GM12878 (cell line): Measurements from ENCODE around the gene OGFR. TPM values are rescaled to one million over a fixed set of nuclear protein-coding genes. Genes with fewer than 3 reads are reported as not detected.
A peak's percentile ranks its signal among the peaks of the same experiment; 100 is the strongest.

ENCODE experiments used
- ATAC-seq: fragments of 200-7000 bp; cut with Tn5 transposase; 3 replicates; pipeline ENCODE4 v1.9.1; 2020; ENCODE audit warnings: mild to moderate bottlenecking, moderate library complexity
- BruUV-seq: library from RNA; stranded (reverse); fragments of 400-500 nt; replicated peaks from 2 replicates; lab custom pipeline; 2021; lab: Mats Ljungman, UMichigan
- CTCF ChIA-PET: fragments of 300-600 bp; sonication (Branson Sonifier 250); formaldehyde crosslinking; extraction: SDS; loops from one replicate; lab custom pipeline; 2021; ENCODE audit warnings: inconsistent platforms; lab: Yijun Ruan, JAX
- POLR2A ChIA-PET: fragments of 350-600 bp; formaldehyde crosslinking; extraction: SDS; loops from one replicate; lab custom pipeline; 2021; ENCODE audit warnings: inconsistent platforms; lab: Charles Lee
- RAD21 ChIA-PET: fragments of 300-600 bp; sonication (Branson Sonifier 250); formaldehyde crosslinking; loops from one replicate; lab custom pipeline; 2023; ENCODE audit warnings: antibody characterized with exemption; ENCODE audit not compliant: unreplicated experiment; lab: Charles Lee
- SMC1A ChIA-PET: fragments of 300-600 bp; sonication (Branson Sonifier 250); formaldehyde crosslinking; loops from one replicate; lab custom pipeline; 2023; ENCODE audit not compliant: unreplicated experiment, uncharacterized antibody; lab: Charles Lee
- DNase-seq: peaks from one replicate; pipeline ENCODE4 v3.0.0-alpha.2; 2011; ENCODE audit warnings: low read depth, low spot score
- FAIRE-seq: peaks from 3 replicates; lab custom pipeline; 2011; peaks lifted over from hg19 to GRCh38; lab: Jason Lieb, UNC
- H2AFZ ChIP-seq: 2 replicates; pipeline ENCODE4 v1.6.0; 2011; ENCODE audit warnings: low read depth, low read length, control low read depth; ENCODE audit not compliant: control insufficient read depth
- H3K27ac ChIP-seq: 2 replicates; pipeline ENCODE4 v1.5.1; 2011; ENCODE audit warnings: control low read depth; ENCODE audit not compliant: control insufficient read depth, insufficient read depth
- H3K27me3 ChIP-seq, 2 experiments: replicated peaks in 1 of 2; 2 replicates each; pipeline versions ENCODE4 v1.6.0 to v1.6.1; 2011; ENCODE audit warnings: low read length in 1 of 2; ENCODE audit not compliant: control insufficient read depth in 2 of 2, insufficient read depth in 2 of 2
- H3K36me3 ChIP-seq, 2 experiments: 2 replicates each; pipeline ENCODE4 v1.5.1; 2011; ENCODE audit warnings: low read length in 1 of 2; ENCODE audit not compliant: control insufficient read depth in 2 of 2, insufficient read depth in 2 of 2
- H3K4me1 ChIP-seq: 2 replicates; pipeline ENCODE4 v1.6.1; 2011; ENCODE audit warnings: mild to moderate bottlenecking, low read length, moderate library complexity, mixed read lengths; ENCODE audit not compliant: control insufficient read depth, insufficient read depth
- H3K4me2 ChIP-seq: 2 replicates; pipeline ENCODE4 v1.6.0; 2011; ENCODE audit warnings: control low read depth; ENCODE audit not compliant: control insufficient read depth, insufficient read depth
- H3K4me3 ChIP-seq: fragments of 200-600 bp; sonication (generic); 2 replicates; pipeline ENCODE4 v1.5.1; 2016
- H3K79me2 ChIP-seq: 2 replicates; pipeline ENCODE4 v1.6.0; 2011; ENCODE audit warnings: low read length; ENCODE audit not compliant: control insufficient read depth, insufficient read depth
- H3K9ac ChIP-seq: 2 replicates; pipeline ENCODE4 v1.8.0; 2011; ENCODE audit warnings: low read length, control low read depth, mixed read lengths; ENCODE audit not compliant: control insufficient read depth, insufficient read depth
- H3K9me3 ChIP-seq: replicated peaks from 3 replicates; pipeline ENCODE4 v1.5.1; 2011; ENCODE audit warnings: mild to moderate bottlenecking, low read length; ENCODE audit not compliant: control insufficient read depth, insufficient read depth
- H4K20me1 ChIP-seq: 2 replicates; pipeline ENCODE4 v1.6.0; 2011; ENCODE audit not compliant: control insufficient read depth, insufficient read depth
- ASH2L ChIP-seq: fragments of 300-600, 200-600 bp; sonication (generic); IDR thresholded peaks from 2 replicates; pipeline ENCODE4 v1.6.1; 2017; ENCODE audit warnings: low read depth, mild to moderate bottlenecking, borderline replicate concordance
- BRCA1 ChIP-seq: IDR thresholded peaks from 2 replicates; pipeline ENCODE4 v1.6.1; 2011; ENCODE audit warnings: low read depth, low read length, improper control_type of control experiment
- DPF2 ChIP-seq: fragments of 450-650 bp; IDR thresholded peaks from 2 replicates; pipeline ENCODE4 v1.6.1; 2017; ENCODE audit warnings: mild to moderate bottlenecking
- E2F8 ChIP-seq: fragments of 450-650 bp; IDR thresholded peaks from 2 replicates; pipeline ENCODE4 v1.6.1; 2018; ENCODE audit warnings: mild to moderate bottlenecking, low read depth, moderate library complexity; ENCODE audit not compliant: partially characterized antibody
- EED ChIP-seq: sonication (generic); IDR thresholded peaks from 2 replicates; pipeline ENCODE4 v1.6.1; 2016; ENCODE audit warnings: antibody characterized with exemption, low read depth
- EGR1 ChIP-seq, 2 experiments: IDR thresholded peaks; 1 replicate in 1 of 2; 2 replicates in 1 of 2; pipeline ENCODE4 v1.6.1; 2011 to 2012; ENCODE audit warnings: low read depth in 2 of 2, low read length in 2 of 2, borderline replicate concordance in 1 of 2, mild to moderate bottlenecking in 1 of 2, moderate library complexity in 1 of 2
- EP300 ChIP-seq, 2 experiments: fragments of 150-350 bp in 1 of 2; IDR thresholded peaks; 2 replicates each; pipeline ENCODE4 v1.6.1; 2011 to 2012; ENCODE audit warnings: low read depth in 2 of 2, low read length in 2 of 2, borderline replicate concordance in 1 of 2, improper control_type of control experiment in 1 of 2, inconsistent platforms in 1 of 2; ENCODE audit not compliant: control insufficient read depth in 1 of 2
- GATAD2B ChIP-seq: fragments of 450-650 bp; conservative IDR thresholded peaks from 2 replicates; pipeline ENCODE4 v1.6.1; 2017; ENCODE audit warnings: low read depth, mild to moderate bottlenecking, moderate library complexity
- IKZF1 ChIP-seq: fragments of 450-650 bp; conservative IDR thresholded peaks from 2 replicates; pipeline ENCODE4 v1.6.1; 2017; ENCODE audit warnings: antibody characterized with exemption, mild to moderate bottlenecking
- KAT2A ChIP-seq: conservative IDR thresholded peaks from 2 replicates; pipeline ENCODE4 v1.6.1; 2011; ENCODE audit warnings: low read depth, low read length; ENCODE audit not compliant: control insufficient read depth
- MTA3 ChIP-seq: IDR thresholded peaks from 2 replicates; pipeline ENCODE4 v1.6.1; 2012; ENCODE audit warnings: low read length, inconsistent platforms, borderline replicate concordance
- MXI1 ChIP-seq: fragments of 150-350 bp; IDR thresholded peaks from 2 replicates; pipeline ENCODE4 v1.6.1; 2011; ENCODE audit warnings: low read depth, mild to moderate bottlenecking, inconsistent platforms, low read length, improper control_type of control experiment
- SMAD1 ChIP-seq: fragments of 450-650 bp; IDR thresholded peaks from 2 replicates; pipeline ENCODE4 v1.6.1; 2018; ENCODE audit warnings: mild to moderate bottlenecking, low read depth; ENCODE audit not compliant: partially characterized antibody
- SMC3 ChIP-seq: IDR thresholded peaks from 2 replicates; pipeline ENCODE4 v1.6.1; 2011; ENCODE audit warnings: low read length, improper control_type of control experiment, borderline replicate concordance
- SREBF1 ChIP-seq: IDR thresholded peaks from 2 replicates; pipeline ENCODE4 v1.6.1; 2012; ENCODE audit warnings: mild to moderate bottlenecking, low read length
- SREBF2 ChIP-seq: IDR thresholded peaks from 2 replicates; pipeline ENCODE4 v1.6.1; 2012; ENCODE audit warnings: mild to moderate bottlenecking, low read length
- TAF1 ChIP-seq: IDR thresholded peaks from 2 replicates; pipeline ENCODE4 v1.6.1; 2011; ENCODE audit warnings: mild to moderate bottlenecking, low read depth, low read length, borderline replicate concordance
- TARDBP ChIP-seq: IDR thresholded peaks from 2 replicates; pipeline ENCODE4 v1.6.1; 2016; ENCODE audit warnings: borderline replicate concordance
- USF1 ChIP-seq: IDR thresholded peaks from 2 replicates; pipeline ENCODE4 v1.6.1; 2011; ENCODE audit warnings: borderline replicate concordance, low read depth, mild to moderate bottlenecking, moderate library complexity, mixed read lengths, low read length; ENCODE audit not compliant: insufficient read depth; ENCODE audit errors: extremely low read length
- WRNIP1 ChIP-seq: IDR thresholded peaks from 2 replicates; pipeline ENCODE4 v1.6.1; 2011; ENCODE audit warnings: low read depth, low read length, improper control_type of control experiment, borderline replicate concordance
- ZNF217 ChIP-seq: fragments of 450-650 bp; IDR thresholded peaks from 2 replicates; pipeline ENCODE4 v1.6.1; 2017; ENCODE audit warnings: antibody characterized with exemption, mild to moderate bottlenecking
- ZNF274 ChIP-seq: IDR thresholded peaks from one replicate; pipeline ENCODE4 v1.8.0; 2011; ENCODE audit not compliant: insufficient read length, insufficient read depth
- ZNF622 ChIP-seq: fragments of 450-650 bp; IDR thresholded peaks from 2 replicates; pipeline ENCODE4 v1.6.1; 2017; ENCODE audit warnings: mild to moderate bottlenecking, inconsistent platforms
- WGBS: methylation state at CpG from one replicate; pipeline ENCODE4 v1.1.6; 2016; ENCODE audit warnings: low lambda C conversion rate; ENCODE audit not compliant: insufficient replicate concordance, insufficient coverage; ENCODE audit errors: missing lambda C conversion rate; 5-methylcytosine and 5-hydroxymethylcytosine counted together
- in situ Hi-C: fragments of 300-500 bp; cut with MboI; formaldehyde crosslinking; loops from 9 replicates; pipeline ENCODE4 v1.14.3; 2018; ENCODE audit warnings: mixed read lengths
- intact Hi-C: fragments of 100-400 bp; cut with micrococcal nuclease; formaldehyde crosslinking; loops from one replicate; pipeline ENCODE4 v1.14.2; 2022; ENCODE audit not compliant: unreplicated experiment
- polyA plus RNA-seq, 11 experiments: library from polyadenylated mRNA; depleted of rRNA in 4 of 11; unstranded in 6 of 11; stranded (reverse) in 5 of 11; fragments of >200 nt; fragmentation: Nextera tagmentation in 4 of 11; fragmentation: Illumina TruSeq in 1 of 11; extraction: Ambion mirVana in 4 of 11; extraction: Trizol in 1 of 11; gene quantifications; 1 replicate in 1 of 11; 2 replicates in 10 of 11; pipeline versions ENCODE4 v1.2.1 to v1.2.3, GENCODE V29; 2011 to 2016; ENCODE audit warnings: inconsistent platforms in 2 of 11, missing spikeins in 2 of 11, low read depth in 1 of 11
- total RNA-seq, 4 experiments: library from RNA; depleted of rRNA in 3 of 4; stranded (reverse); fragments of >200 nt in 3 of 4; fragmentation: Illumina TruSeq in 1 of 4; extraction: Trizol in 1 of 4; gene quantifications; 2 replicates each; pipeline versions ENCODE4 v1.2.1 to v1.2.3, GENCODE V29; 2013 to 2021

OGFR gene
- total and polyA plus RNA-seq, 10 of the 15 experiments (the other 5 are each of a cell fraction or from before 2014, with no cell fraction given), result 0.72 to 62.1 (median 27.3) TPM

- ChIA-PET SMC1A (interaction anchor here (0.7 to 1.5 kb wide), 4 partner anchors 151 to 383 kb away, joined by 3 to 14 read pairs (median 4); no protein-coding TSS in a partner anchor), POLR2A (interaction anchor here (0.5 to 3.1 kb wide), 10 partner anchors 11 to 454 kb away, joined by 3 to 19 read pairs (median 6); partner anchors contain the start of genes OGFR and SLCO4A1), CTCF (interaction anchor here (0.9 to 5.0 kb wide), 6 partner anchors 13 to 491 kb away, joined by 3 to 43 read pairs (median 4); partner anchors contain the start of gene ADRM1), RAD21 (interaction anchor here (0.7 to 2.1 kb wide), 18 partner anchors 10 to 783 kb away, joined by 3 to 12 read pairs (median 4); partner anchors contain the start of gene OGFR)
- peak overlapping the region; percentile 94 for H2AFZ ChIP-seq
- WGBS, result 22% methylated on average over 7 of the region's 7 CpGs
- no peaks in the 10 kb centered on the region for H3K9me3 ChIP-seq
- no peaks in the 10 kb centered on the region; a peak in 1 of 4 replicates for H3K36me3 ChIP-seq
- BruUV-seq, result no TSS peak
- ATAC-seq (no peak), FAIRE-seq (no peak), DNase-seq (no peak)
- H3K9ac ChIP-seq, result peak overlapping the region; percentile 74
- peaks cover 19% of the 10 kb centered on the region for H3K4me1 ChIP-seq
- H3K4me2 ChIP-seq, result peak overlapping the region; percentile 98
- H3K27me3 ChIP-seq, result peaks cover 0 to 1% of the 10 kb centered on the region in 2 experiments; a peak in 2 of 4 replicates
- H3K4me3 ChIP-seq, result peak overlapping the region; percentile 54; the same call in 1 of the 2 replicates
- in situ Hi-C loops, result loop anchor here (5.0 to 10.0 kb wide), 3 partner anchors 139 to 291 kb away; no protein-coding TSS in a partner anchor
- intact Hi-C loops, result loop anchor here (2.0 to 5.0 kb wide), 3 partner anchors 175 to 491 kb away; partner anchors contain the start of genes ADRM1 and CABLES2
- no peaks in the 10 kb centered on the region for H4K20me1 ChIP-seq
- H3K79me2 ChIP-seq, result peaks cover 7% of the 10 kb centered on the region
- peak overlapping the region; percentile 65 for H3K27ac ChIP-seq
- TF ChIP-seq USF1 (peak; percentile 52), ZNF217 (0 out of 2 replicates have a peak, but pooled peaks have one; percentile 30), ASH2L (no peak), MXI1 (no peak), GATAD2B (no peak), E2F8 (no peak), BRCA1 (no peak), SMC3 (no peak), TARDBP (no peak), SREBF2 (no peak), ZNF274 (no peak), TAF1 (no peak), EED (no peak), MTA3 (no peak), IKZF1 (no peak), EP300 (IDR thresholded peaks at IDR 0.05; ENCODE audit: borderline replicate concordance in 1 of 2, control insufficient read depth in 1 of 2, low read depth in 2 of 2, low read length in 2 of 2) (no peak), WRNIP1 (no peak), SMAD1 (no peak), ZNF622 (no peak), KAT2A (no peak), DPF2 (peak; percentile 35; the same call in 1 of the 2 replicates), SREBF1 (no peak), EGR1 (IDR thresholded peaks at IDR 0.05; ENCODE audit: borderline replicate concordance in 1 of 2, low read depth in 2 of 2, low read length in 2 of 2) (no peak)
Measured at GRCh38 chr20:62793757-62794006, 11.0 kb upstream of the OGFR start.
